ENCODE results near the gene TRMT13. TPM values are rescaled to one million over a fixed set of nuclear protein-coding genes. Genes with fewer than 3 reads are reported as not detected.

The TRMT13 gene
- total and polyA plus RNA-seq, 2 donors (not counting 3 experiments of a cell fraction or from before 2014, with no cell fraction given) = 2.9 to 14.1 TPM

DNA sequence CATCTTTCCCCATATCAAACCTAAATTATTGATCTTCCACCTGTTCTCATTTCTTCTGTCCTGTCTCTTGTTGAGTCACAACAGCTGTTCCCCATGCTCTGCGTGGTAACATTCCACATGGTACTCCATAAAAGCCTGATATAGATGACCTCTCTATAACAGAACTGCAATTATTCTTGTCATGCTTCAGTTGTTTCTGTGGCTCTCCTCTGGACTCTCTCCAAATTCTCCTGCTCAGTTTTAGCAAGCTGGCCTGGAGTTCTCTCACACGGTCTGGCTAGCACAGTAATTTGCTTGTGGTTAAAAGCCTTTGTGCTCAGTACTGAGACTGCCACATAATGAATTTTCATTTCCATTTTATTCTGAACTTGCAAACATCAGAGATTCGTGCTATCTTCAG lies 55.7 kb downstream of the TRMT13 start:
- no peak overlapping the region for H3K4me3 ChIP-seq (replicated peaks in 1 of 3; ENCODE audit: insufficient read depth in 1 of 3, low read depth in 1 of 3, low read length in 3 of 3)
- H4K20me1 ChIP-seq (replicated peaks; ENCODE audit: control insufficient read depth, extremely low read depth, insufficient read depth, low read length) = no peaks in the 10 kb centered on the region
- no peak overlapping the region for H3K27ac ChIP-seq (ENCODE audit: insufficient read depth, low read depth, low read length)
- no peaks in the 10 kb centered on the region for H3K79me2 ChIP-seq (ENCODE audit: control insufficient read depth, insufficient read depth, low read length)
- dilution Hi-C loops (cut with MboI; ENCODE audit: extremely low pct_ligation_motif_present, low sequenced_read_pairs) (no loop called here), intact Hi-C loops (cut with micrococcal nuclease) (no loop called here)
- ChIA-PET POLR2A (no interaction called here), CTCF (interaction anchor here (1.1 kb wide), 1 partner anchor 11 kb away, joined by 3 read pairs; no protein-coding TSS in a partner anchor)
- no peaks in the 10 kb centered on the region for H3K9me1 ChIP-seq (replicated peaks; ENCODE audit: control insufficient read depth, extremely low read depth, insufficient read depth, low read length)
- no peak for DNase-seq (ENCODE audit: low read depth, low spot score)
- H3K9ac ChIP-seq (replicated peaks; ENCODE audit: extremely low read depth, insufficient read depth, low read length) = no peak overlapping the region
- no TSS peak for BruUV-seq (replicated peaks)
- H3K4me1 ChIP-seq (ENCODE audit: control insufficient read depth, extremely low read depth, insufficient read depth, low read length) = no peaks in the 10 kb centered on the region
- TF ChIP-seq, protein P1, sequence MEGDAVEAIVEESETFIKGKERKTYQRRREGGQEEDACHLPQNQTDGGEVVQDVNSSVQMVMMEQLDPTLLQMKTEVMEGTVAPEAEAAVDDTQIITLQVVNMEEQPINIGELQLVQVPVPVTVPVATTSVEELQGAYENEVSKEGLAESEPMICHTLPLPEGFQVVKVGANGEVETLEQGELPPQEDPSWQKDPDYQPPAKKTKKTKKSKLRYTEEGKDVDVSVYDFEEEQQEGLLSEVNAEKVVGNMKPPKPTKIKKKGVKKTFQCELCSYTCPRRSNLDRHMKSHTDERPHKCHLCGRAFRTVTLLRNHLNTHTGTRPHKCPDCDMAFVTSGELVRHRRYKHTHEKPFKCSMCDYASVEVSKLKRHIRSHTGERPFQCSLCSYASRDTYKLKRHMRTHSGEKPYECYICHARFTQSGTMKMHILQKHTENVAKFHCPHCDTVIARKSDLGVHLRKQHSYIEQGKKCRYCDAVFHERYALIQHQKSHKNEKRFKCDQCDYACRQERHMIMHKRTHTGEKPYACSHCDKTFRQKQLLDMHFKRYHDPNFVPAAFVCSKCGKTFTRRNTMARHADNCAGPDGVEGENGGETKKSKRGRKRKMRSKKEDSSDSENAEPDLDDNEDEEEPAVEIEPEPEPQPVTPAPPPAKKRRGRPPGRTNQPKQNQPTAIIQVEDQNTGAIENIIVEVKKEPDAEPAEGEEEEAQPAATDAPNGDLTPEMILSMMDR (IDR thresholded peaks at IDR 0.05; ENCODE audit: extremely low read depth in 1 of 2, insufficient read depth in 1 of 2, low read depth in 1 of 2, low read length in 2 of 2) = no peak
- TF ChIP-seq, protein P2, sequence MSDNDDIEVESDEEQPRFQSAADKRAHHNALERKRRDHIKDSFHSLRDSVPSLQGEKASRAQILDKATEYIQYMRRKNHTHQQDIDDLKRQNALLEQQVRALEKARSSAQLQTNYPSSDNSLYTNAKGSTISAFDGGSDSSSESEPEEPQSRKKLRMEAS (IDR thresholded peaks at IDR 0.05; ENCODE audit: insufficient read depth, insufficient read length) = no peak
- no peak for TF ChIP-seq EZH2 (IDR thresholded peaks at IDR 0.05; ENCODE audit: borderline replicate concordance, low read depth, low read length, severe bottlenecking)
- no peak for TF ChIP-seq FOS (IDR thresholded peaks at IDR 0.05; ENCODE audit: borderline replicate concordance, insufficient read depth, low read length)
- TF ChIP-seq GATA2 (IDR thresholded peaks at IDR 0.05; ENCODE audit: insufficient read depth, insufficient read length, low read depth, low read length) = no peak
- TF ChIP-seq JUN (IDR thresholded peaks at IDR 0.05; ENCODE audit: borderline replicate concordance, insufficient read depth, insufficient read length, low read depth) = no peak
- TF ChIP-seq MYC (IDR thresholded peaks at IDR 0.05; ENCODE audit: low read depth, low read length) = no peak
- no peak overlapping the region for H2AFZ ChIP-seq (ENCODE audit: low read depth, low read length)
- FAIRE-seq = no peak
- H3K9me3 ChIP-seq (replicated peaks; ENCODE audit: control insufficient read depth, insufficient read depth, low read length) = no peaks in the 10 kb centered on the region
- no peaks in the 10 kb centered on the region for H3K36me3 ChIP-seq (ENCODE audit: control insufficient read depth in 2 of 2, extremely low read depth in 1 of 2, insufficient read depth in 2 of 2, low read length in 2 of 2)
- H3K4me2 ChIP-seq (ENCODE audit: insufficient read depth, low read length) = no peak overlapping the region
- no peaks in the 10 kb centered on the region for H3K27me3 ChIP-seq (ENCODE audit: control insufficient read depth in 2 of 2, insufficient read depth in 2 of 2, low read length in 2 of 2)
